Skeletal muscle tissue (tissue), 4 donors: ENCODE data around the gene RGCC. TPM values are rescaled to one million over a fixed set of nuclear protein-coding genes. Genes with fewer than 3 reads are reported as not detected.

Experiments
- H3K27ac ChIP-seq: one replicate; pipeline ENCODE4 v1.7.0; 2013; ENCODE audit warnings: mild to moderate bottlenecking, low read depth, low read length, inconsistent platforms
- H3K27me3 ChIP-seq, 3 donors: one replicate each; pipeline ENCODE4 v1.7.0; 2013; ENCODE audit warnings: low read length in 3 of 3; ENCODE audit not compliant: control insufficient read depth in 3 of 3, insufficient read depth in 3 of 3
- H3K36me3 ChIP-seq, 3 donors: one replicate each; pipeline ENCODE4 v1.7.0; 2013; ENCODE audit warnings: low read length in 3 of 3; ENCODE audit not compliant: control insufficient read depth in 3 of 3, insufficient read depth in 3 of 3
- H3K4me1 ChIP-seq, 3 donors: one replicate each; pipeline ENCODE4 v1.7.0; 2013; ENCODE audit warnings: low read length in 3 of 3, mild to moderate bottlenecking in 3 of 3; ENCODE audit not compliant: control insufficient read depth in 3 of 3, insufficient read depth in 3 of 3
- H3K4me3 ChIP-seq, 3 donors: one replicate each; pipeline ENCODE4 v1.7.0; 2013; ENCODE audit warnings: low read length in 3 of 3
- H3K9ac ChIP-seq, 3 donors: one replicate each; pipeline ENCODE4 v1.7.0; 2013; ENCODE audit warnings: low read length in 3 of 3, mild to moderate bottlenecking in 3 of 3, moderate library complexity in 2 of 3, low read depth in 1 of 3
- H3K9me3 ChIP-seq, 3 donors: one replicate each; pipeline ENCODE4 v1.7.0; 2013; ENCODE audit warnings: low read length in 3 of 3; ENCODE audit not compliant: control insufficient read depth in 3 of 3
- total RNA-seq: library from RNA; depleted of rRNA; stranded (reverse); fragments of >200 nt; gene quantifications from one replicate; pipeline ENCODE4 v1.2.3, GENCODE V29; 2014
- donor health status: Osteomylitis.

RGCC gene
- total RNA-seq, 1 donor from 2014 or later = 28.2 TPM

GRCh38 chr13:41506312-41506711 lies 49.0 kb downstream of the RGCC start:
- Histone ChIP-seq H3K9me3 (no peaks in the 10 kb centered on the region), H3K36me3 (no peaks in the 10 kb centered on the region), H3K27ac (no peak overlapping the region), H3K9ac (no peak overlapping the region), H3K4me3 (no peak overlapping the region), H3K4me1 (no peaks in the 10 kb centered on the region), H3K27me3 (no peaks in the 10 kb centered on the region)

GRCh38 chr13:41509971-41510370 lies 52.6 kb downstream of the RGCC start:
- Histone ChIP-seq H3K27ac (no peak overlapping the region), H3K4me1 (no peaks in the 10 kb centered on the region), H3K9me3 (no peaks in the 10 kb centered on the region), H3K9ac (no peak overlapping the region), H3K4me3 (no peak overlapping the region), H3K36me3 (no peaks in the 10 kb centered on the region), H3K27me3 (no peaks in the 10 kb centered on the region)

- Histone ChIP-seq H3K36me3 (no peaks in the 10 kb centered on the region), H3K27me3 (no peaks in the 10 kb centered on the region), H3K4me1 (no peaks in the 10 kb centered on the region), H3K9ac (no peak overlapping the region), H3K27ac (no peak overlapping the region), H3K4me3 (no peak overlapping the region), H3K9me3 (no peaks in the 10 kb centered on the region)
Measured at GRCh38 chr13:41511827-41512226, 54.5 kb downstream of the RGCC start.

- Histone ChIP-seq H3K4me3 (no peak overlapping the region), H3K27ac (no peak overlapping the region), H3K36me3 (no peaks in the 10 kb centered on the region), H3K9me3 (no peaks in the 10 kb centered on the region), H3K9ac (no peak overlapping the region), H3K27me3 (no peaks in the 10 kb centered on the region), H3K4me1 (no peaks in the 10 kb centered on the region)
Measured at GRCh38 chr13:41512441-41512840, 55.1 kb downstream of the RGCC start.

GRCh38 chr13:41513600-41513999 lies 56.2 kb downstream of the RGCC start:
- H3K4me3 ChIP-seq = no peak overlapping the region
- H3K4me1 ChIP-seq = no peaks in the 10 kb centered on the region

GRCh38 chr13:41514853-41515395 lies 57.6 kb downstream of the RGCC start:
- H3K36me3 ChIP-seq = no peaks in the 10 kb centered on the region
- no peak overlapping the region for H3K27ac ChIP-seq
- no peak overlapping the region for H3K4me3 ChIP-seq
- H3K9me3 ChIP-seq = peaks cover 0 to 3% (median 0%) of the 10 kb centered on the region in 3 donors
- no peaks in the 10 kb centered on the region for H3K27me3 ChIP-seq
- no peak overlapping the region for H3K9ac ChIP-seq
- no peaks in the 10 kb centered on the region for H3K4me1 ChIP-seq

More at GRCh38 chr13:41513600-41513999, 56.2 kb downstream of the RGCC start:
- no peaks in the 10 kb centered on the region for H3K27me3 ChIP-seq
- no peak overlapping the region for H3K27ac ChIP-seq
- peaks cover 0 to 3% (median 0%) of the 10 kb centered on the region in 3 donors for H3K9me3 ChIP-seq
- H3K9ac ChIP-seq = no peak overlapping the region
- no peaks in the 10 kb centered on the region for H3K36me3 ChIP-seq

GRCh38 chr13:41515491-41516139 lies 58.3 kb downstream of the RGCC start:
- Histone ChIP-seq H3K9me3 (peaks cover 0 to 3% (median 0%) of the 10 kb centered on the region in 3 donors), H3K27ac (no peak overlapping the region), H3K4me1 (no peaks in the 10 kb centered on the region), H3K4me3 (no peak overlapping the region), H3K36me3 (no peaks in the 10 kb centered on the region), H3K9ac (no peak overlapping the region), H3K27me3 (no peaks in the 10 kb centered on the region)

- Histone ChIP-seq H3K36me3 (no peaks in the 10 kb centered on the region), H3K9me3 (peaks cover 0 to 3% (median 0%) of the 10 kb centered on the region in 3 donors), H3K9ac (no peak overlapping the region), H3K27me3 (no peaks in the 10 kb centered on the region), H3K4me3 (no peak overlapping the region), H3K27ac (no peak overlapping the region), H3K4me1 (no peaks in the 10 kb centered on the region)
Measured at GRCh38 chr13:41516166-41516565, 58.8 kb downstream of the RGCC start.

GRCh38 chr13:41516760-41517159 lies 59.4 kb downstream of the RGCC start:
- Histone ChIP-seq H3K4me3 (no peak overlapping the region), H3K27ac (no peak overlapping the region), H3K9ac (no peak overlapping the region), H3K36me3 (no peaks in the 10 kb centered on the region), H3K27me3 (no peaks in the 10 kb centered on the region), H3K9me3 (peaks cover 0 to 3% (median 0%) of the 10 kb centered on the region in 3 donors), H3K4me1 (no peaks in the 10 kb centered on the region)

GRCh38 chr13:41520016-41520659 lies 62.8 kb downstream of the RGCC start:
- Histone ChIP-seq H3K4me1 (no peaks in the 10 kb centered on the region), H3K9ac (no peak overlapping the region), H3K27ac (no peak overlapping the region), H3K9me3 (peaks cover 0 to 3% (median 0%) of the 10 kb centered on the region in 3 donors), H3K36me3 (no peaks in the 10 kb centered on the region), H3K4me3 (no peak overlapping the region), H3K27me3 (no peaks in the 10 kb centered on the region)
